T-helper 1 cell treated with Interleukin-12 subunit alpha and Interleukin-12 subunit beta and Interleukin-4 antibody, amounts not matched to agents 30 ng/mL and 1 ng/mL, for 36 hours (primary cell): Measurements from ENCODE around the gene SOAT2. TPM values are rescaled to one million over a fixed set of nuclear protein-coding genes. Genes with fewer than 3 reads are reported as not detected.

Experiments
- intact Hi-C: fragments of 100-400 bp; cut with micrococcal nuclease; formaldehyde crosslinking; loops from one replicate; pipeline ENCODE4 v1.15.1; 2024
- total RNA-seq: library from RNA; stranded (reverse); gene quantifications from 2 replicates; pipeline ENCODE4 v1.2.3, GENCODE V29; 2022

SOAT2 gene
- total RNA-seq, 1 donor from 2014 or later, result not detected

DNA sequence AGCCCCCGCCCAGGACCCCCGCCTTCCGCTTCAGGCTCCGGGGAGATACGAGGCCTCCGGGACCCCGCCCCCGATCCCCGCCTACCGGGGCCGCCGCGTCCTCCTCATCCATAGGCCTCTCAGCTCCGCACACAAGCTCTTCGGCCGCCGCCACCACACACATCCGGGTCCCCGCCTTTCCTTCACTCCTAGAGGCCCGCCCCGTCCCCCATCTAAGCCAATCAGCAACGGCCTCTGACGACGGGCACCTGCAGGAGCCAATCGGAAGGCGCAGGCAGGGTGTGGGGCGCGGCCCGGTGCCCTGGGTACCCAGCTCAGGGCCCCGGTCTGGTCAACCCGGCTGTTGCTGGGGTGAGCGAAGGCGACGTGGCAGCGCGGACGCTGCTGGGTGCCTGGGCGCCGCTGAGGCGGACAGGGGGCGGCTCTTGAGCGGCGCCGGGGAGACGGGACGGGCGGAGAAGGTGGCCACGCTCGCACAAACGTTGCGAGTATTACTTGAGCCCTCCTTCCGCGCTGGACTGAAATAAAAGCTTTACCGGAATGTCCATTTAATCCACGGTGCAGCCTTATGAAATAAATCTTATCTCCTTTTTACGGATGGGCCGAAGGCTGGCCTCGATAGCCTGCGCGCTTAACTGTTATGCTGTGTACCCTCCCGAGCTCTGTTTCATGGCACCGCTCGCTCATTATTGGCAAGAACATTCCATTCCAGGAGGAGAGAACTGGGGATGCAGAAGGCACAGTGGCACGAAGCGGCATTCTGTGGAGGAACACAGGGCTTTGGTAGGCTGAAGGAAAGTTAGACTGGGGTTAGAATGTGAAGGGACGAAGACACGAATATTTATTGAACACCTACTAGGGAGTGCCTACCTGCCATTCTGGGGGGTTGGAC is 23.8 kb upstream of the SOAT2 start, which contains the start of gene SPRYD3:
TSS of gene SPRYD3 (minus strand) at position 165 of the 892 bp plus-strand sequence. CDS start at position 108, 57 bp downstream.
- intact Hi-C loops, result loop anchor here (1.0 to 5.0 kb wide), 8 partner anchors 13 to 547 kb away; partner anchors contain the start of genes AAAS, ATF7, CSAD and PRR13

DNA sequence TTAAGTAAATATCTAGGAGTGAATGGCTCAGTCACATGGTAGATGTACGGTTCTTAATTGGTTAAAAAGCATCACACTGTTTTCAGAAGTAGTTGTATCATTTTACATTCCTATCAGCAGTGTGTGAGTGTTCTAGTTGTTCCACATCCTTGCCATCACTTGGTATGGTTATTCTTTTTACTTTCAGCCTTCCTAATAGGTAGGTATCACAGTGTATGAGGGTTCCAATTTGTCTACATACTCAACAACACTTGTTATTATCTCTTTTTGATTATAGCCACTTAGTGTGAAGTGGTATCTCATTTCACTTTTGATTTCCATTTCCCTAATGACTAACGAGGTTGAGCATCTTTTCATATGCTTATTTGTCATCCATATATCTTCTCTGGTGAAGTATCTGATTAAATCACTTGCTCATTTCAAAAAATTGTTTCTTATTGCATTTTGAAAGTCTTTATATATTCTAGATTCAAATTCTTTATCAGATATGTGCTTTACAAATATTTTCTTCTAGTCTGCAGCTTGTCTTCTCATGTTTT is 20.6 kb upstream of the SOAT2 start:
- intact Hi-C loops, result no loop called here

DNA sequence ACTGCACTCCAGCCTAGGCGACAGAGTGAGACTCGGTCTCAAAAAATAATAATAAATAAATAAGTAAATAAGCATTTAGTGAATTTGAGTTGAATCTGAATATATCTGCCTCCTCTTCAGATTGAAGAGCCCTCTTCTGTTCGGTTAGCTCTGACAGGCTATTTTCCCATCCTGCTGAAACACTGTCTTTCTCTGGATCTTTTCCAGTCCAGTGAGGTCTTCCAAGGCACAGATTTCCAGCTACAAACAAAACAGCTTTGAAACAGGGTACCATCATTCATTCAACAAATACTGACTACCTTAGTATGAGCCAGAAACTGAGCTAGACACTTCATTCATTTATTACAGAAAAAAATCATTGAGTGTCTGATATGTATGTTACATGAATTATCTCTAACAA is 16.9 kb upstream of the SOAT2 start:
- intact Hi-C loops, result no loop called here

DNA sequence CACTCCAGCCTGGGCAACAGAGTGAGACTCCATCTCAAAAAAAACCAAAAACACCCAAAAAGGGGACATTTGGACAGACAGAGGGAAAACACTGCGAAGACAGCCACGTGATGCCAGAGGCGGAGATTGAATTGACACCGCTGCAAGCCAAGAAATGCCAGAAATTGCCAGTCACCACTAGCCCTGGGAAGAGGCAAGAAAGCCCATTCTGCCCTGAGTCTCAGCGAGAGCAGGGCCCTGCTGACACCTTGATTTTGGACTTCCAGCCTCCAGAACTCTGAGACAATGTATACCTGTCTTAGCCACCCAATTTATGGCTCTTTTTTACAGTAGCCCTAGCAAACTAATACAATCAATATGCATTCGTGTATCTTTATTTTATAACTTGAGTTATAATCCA is 13.2 kb upstream of the SOAT2 start:
- intact Hi-C loops, result no loop called here

DNA sequence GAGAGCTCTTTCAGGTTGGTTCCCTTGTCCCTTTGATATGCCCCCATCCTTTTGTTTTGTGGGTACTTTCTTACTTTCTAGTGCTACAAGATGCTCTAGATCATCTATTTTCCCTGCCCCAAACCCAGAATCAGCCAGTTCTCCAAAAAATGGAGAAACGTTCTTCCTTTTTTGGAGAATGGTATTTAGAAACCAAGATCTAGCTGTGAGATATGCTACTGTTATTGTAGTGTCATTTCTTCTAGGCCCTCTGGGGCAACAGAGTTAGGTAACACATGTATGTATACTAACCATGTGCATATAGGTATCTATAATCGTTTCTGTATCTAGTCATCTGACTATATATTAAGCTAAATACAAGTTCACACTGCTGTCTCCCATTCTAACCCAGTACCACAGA is 12.7 kb upstream of the SOAT2 start:
- intact Hi-C loops, result no loop called here

DNA sequence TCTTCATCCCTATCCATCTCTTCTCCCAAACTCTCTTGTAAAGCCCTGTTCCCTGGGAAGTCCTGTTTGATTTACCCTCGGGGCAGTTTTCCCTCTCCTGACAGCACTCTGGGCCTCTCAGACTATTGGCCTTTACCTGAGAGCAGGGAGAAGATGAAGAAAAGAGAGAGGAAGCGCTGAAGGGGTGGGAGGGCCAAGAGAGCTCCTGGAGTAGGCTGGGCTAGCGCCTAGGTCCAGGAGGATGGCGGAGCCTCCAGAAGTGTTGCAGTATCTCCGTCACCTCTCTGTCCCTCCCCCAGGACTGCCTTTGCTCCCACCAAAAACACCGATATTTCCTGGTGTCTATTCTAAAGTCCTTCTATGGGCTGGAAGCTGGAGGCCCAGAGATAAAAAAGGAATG is 11.5 kb upstream of the SOAT2 start:
- intact Hi-C loops, result no loop called here

GRCh38 chr12:53093777-53094393 is 9.4 kb upstream of the SOAT2 start:
- intact Hi-C loops, result no loop called here

DNA sequence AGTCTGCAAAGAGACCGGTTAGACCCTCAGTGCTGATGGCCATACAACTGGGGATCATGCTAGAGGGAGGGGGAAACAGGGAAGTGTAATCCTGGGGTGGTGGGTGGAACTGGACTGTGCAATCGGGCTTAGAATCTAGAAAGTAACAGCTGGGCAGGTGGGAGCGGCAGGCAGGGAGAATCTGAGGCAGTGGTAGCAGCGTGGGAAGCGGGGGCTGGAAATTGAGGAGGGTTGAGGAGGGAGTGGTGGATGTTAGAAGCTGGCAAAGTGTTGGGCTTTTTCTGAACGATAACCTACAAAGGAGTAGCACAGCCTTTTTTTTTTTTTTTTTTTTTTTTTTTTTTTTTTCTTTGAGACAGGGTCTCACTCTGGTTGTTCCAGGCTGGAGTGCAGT is 8.9 kb upstream of the SOAT2 start:
- intact Hi-C loops, result no loop called here

DNA sequence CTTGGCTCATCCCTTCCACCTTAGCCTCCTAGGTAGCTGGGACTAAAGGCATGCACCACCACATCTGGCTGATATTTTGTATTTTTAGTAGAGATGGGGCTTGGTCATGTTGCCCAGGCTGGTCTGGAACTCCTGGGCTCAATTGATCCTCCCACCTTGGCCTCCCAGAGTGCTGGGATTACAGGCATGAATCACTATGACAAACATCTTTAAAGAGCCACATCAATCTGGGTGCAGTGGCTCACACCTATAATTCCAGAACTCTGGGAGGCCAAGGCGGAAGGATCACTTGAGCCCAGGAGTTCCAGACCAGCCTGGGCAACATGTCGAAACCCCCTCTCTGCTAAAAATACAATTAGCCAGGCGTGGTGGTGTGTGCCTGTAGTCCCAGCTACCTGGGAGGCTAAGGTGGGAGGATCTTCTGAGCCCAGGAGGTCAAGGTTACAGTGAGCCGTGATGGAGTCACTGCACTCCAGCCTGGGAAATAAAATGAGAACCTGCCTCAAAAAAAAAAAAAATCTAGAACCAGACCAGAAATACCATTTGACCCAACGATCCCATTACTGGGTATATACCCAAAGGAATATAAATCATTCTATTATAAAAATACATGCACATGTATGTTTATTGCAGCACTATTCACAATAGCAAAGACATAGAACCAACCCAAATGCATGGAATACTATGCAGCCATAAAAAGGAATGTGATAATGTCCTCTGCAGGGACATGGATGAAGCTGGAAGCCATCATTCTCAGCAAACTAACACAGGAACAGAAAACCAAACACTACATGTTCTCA is 8.3 kb upstream of the SOAT2 start:
- intact Hi-C loops, result loop anchor here (5.0 kb wide), 1 partner anchor 208 kb away; no protein-coding TSS in a partner anchor

DNA sequence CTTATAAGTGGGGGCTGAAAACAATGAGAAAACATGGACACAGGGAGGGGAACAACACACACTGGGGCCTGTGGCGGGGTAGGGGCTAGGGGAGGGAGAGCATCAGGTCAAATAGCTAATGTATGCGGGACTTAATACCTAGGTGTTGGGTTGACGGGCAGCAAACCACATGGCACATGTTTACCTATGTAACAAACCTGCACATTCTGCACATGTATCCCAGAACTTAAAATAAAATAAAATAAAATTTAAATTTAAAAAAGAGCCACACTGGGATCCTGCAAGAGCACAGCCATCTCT is 7.7 kb upstream of the SOAT2 start:
- intact Hi-C loops, result loop anchor here (5.0 kb wide), 1 partner anchor 208 kb away; no protein-coding TSS in a partner anchor

- intact Hi-C loops, result loop anchor here (5.0 kb wide), 1 partner anchor 209 kb away; no protein-coding TSS in a partner anchor
Measured at GRCh38 chr12:53096089-53096741, 7.1 kb upstream of the SOAT2 start.

DNA sequence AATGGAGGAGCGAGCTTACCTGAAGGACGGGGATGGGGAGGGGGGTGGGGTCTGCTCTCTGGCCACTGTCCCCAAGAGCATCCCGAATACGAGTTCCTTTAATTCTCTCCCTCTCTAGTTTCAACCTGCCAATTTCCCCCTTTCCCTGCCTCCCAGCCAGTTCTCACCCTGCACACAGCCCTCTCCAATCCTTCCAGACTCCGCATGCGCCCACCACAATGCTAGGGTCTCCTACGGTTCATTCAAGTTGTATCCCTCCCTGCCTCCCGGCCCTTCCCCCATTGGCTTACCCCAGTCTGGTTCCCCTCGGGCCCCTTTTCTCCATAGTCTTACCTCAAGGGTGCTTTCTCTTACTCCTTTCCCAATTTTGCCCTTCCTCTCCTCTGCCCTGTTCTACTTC is 6.5 kb upstream of the SOAT2 start:
- intact Hi-C loops, result loop anchor here (5.0 kb wide), 1 partner anchor 209 kb away; no protein-coding TSS in a partner anchor

DNA sequence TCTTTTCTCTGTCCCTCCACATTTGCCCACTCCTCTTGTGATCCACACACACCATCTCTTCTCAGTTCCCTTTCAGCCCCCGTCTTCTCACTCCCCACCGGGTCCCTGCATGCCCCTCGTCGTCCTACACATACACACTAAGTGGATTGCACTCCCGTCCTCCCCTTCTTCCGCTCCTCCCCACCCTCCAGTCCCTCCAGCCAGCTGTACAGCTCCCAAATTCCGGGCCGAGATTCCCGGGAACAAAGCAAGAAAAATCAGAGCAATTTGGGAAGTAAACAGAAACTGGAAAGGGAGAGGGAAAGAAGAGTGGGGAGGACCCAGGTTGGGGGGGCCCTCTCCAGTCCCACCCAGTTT is 6.1 kb upstream of the SOAT2 start:
- intact Hi-C loops, result loop anchor here (5.0 kb wide), 1 partner anchor 210 kb away; no protein-coding TSS in a partner anchor

DNA sequence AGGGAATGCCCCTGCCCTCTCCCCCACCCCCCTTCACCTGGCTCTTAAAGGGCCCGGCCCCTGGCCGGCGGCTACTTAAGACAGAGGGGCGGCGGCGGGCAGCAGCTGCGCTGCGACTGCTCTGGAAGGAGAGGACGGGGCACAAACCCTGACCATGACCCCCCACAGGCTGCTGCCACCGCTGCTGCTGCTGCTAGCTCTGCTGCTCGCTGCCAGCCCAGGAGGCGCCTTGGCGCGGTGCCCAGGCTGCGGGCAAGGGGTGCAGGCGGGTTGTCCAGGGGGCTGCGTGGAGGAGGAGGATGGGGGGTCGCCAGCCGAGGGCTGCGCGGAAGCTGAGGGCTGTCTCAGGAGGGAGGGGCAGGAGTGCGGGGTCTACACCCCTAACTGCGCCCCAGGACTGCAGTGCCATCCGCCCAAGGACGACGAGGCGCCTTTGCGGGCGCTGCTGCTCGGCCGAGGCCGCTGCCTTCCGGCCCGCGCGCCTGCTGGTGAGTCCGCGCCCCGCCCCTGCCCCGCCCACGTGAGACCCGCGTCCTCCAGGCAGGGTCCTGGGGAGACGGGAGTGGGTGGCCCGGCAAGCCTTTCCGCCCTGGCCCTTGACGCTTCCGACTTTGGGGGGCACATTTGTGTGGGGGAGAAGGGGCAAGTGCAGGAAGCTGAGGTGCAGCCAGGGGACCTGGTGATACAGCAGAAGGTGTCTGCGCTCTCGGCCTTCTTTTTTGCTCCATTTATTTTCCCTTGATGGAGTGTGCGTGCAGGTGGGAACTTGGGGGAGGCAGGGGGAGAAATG is 5.5 kb upstream of the SOAT2 start, which contains the start of gene IGFBP6:
TSS of gene IGFBP6 (plus strand) at position 104 of the 790 bp plus-strand sequence. CDS start at position 155, 51 bp downstream.
- intact Hi-C loops, result loop anchor here (5.0 kb wide), 1 partner anchor 210 kb away; no protein-coding TSS in a partner anchor

DNA sequence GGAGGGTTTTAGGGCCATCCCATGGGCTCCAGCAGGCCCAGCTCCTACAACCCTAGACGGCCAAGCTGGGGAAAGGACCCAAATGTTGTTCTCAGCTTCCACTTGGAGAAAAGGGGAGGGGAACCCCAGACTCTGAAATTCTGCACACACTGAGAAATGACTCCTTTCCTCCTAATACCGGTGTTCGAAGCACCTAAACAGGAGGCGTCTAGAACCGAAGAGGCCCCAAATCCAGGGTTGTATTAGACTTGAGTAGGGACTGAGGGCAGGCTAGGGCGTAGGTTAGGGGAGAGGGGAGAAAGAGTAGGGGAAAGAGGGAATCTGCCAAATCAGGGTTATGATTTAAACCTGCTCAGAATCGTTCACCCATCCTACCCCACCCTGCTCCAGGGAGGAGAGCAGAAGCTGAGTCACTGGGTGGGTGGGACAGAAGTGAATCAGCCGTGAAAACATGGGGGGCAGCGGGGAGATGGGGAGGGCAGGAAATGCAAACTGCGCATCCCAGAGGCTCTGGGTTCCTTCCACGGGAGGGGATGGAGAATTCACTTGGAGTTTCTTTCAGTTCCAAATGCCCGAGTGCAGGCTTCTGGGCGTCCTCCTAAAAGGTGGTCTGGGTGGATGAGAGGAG is 4.8 kb upstream of the SOAT2 start:
- intact Hi-C loops, result loop anchor here (5.0 kb wide), 1 partner anchor 211 kb away; no protein-coding TSS in a partner anchor

GRCh38 chr12:53099071-53099882 is 4.0 kb upstream of the SOAT2 start:
- intact Hi-C loops, result loop anchor here (1.0 to 5.0 kb wide), 5 partner anchors 20 to 212 kb away; partner anchors contain the start of gene SPRYD3

DNA sequence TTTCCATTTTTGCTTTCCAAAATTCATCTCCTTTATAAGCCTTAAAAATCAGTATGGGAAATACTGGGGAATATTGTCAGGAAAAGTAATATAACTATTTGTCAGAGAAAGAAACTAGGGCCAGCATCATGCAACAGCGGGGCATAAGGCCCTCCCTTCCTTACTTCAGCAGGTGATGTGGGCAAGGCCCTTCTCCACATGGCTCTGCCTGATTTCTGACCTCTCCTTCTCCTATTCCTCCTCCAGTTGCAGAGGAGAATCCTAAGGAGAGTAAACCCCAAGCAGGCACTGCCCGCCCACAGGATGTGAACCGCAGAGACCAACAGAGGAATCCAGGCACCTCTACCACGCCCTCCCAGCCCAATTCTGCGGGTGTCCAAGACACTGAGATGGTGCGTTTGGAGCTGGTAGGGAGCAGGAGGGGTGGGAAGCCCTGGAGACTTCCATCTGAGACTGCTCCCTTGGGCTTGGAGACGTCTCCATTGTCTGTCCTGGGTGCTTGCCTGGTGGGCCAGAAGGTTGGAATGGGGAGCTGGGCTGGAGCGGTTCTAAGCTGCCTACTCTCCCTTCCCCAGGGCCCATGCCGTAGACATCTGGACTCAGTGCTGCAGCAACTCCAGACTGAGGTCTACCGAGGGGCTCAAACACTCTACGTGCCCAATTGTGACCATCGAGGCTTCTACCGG is 2.7 kb upstream of the SOAT2 start:
- intact Hi-C loops, result no loop called here

DNA sequence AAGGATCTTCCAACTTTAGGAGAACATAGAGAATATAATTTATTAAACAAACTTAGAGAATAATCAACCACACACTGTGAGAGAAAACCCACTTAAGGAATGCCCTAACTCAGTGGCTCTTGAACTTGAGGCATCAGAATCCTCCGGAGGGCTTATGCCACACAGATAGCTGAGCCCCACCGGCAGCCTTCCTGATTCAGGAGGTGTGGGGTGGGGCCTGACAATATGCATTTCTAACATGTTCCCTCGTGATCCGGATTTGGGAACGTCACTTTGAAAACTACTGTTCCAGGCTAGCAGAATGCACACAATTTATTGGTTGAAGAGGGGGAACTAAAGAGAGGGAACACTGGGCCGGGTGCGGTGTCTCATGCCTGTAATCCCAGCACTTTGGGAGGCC is 2.0 kb upstream of the SOAT2 start:
- intact Hi-C loops, result no loop called here
